IMR-90 (cell line): ENCODE measurements around the gene MEIS2. TPM values are rescaled to one million over a fixed set of nuclear protein-coding genes. Genes with fewer than 3 reads are reported as not detected.

Source experiments
- ATAC-seq: fragments of 200-7000 bp; cut with Tn5 transposase; 2 replicates; pipeline ENCODE4 v1.9.1; 2020; ENCODE audit warnings: low read depth, mild to moderate bottlenecking, moderate library complexity
- BruUV-seq: library from RNA; stranded (reverse); fragments of 400-500 nt; replicated peaks from 2 replicates; lab custom pipeline; 2021; lab: Mats Ljungman, UMichigan
- CTCF ChIA-PET: fragments of 300-600 bp; formaldehyde crosslinking; extraction: SDS; loops from one replicate; lab custom pipeline; 2021; ENCODE audit warnings: antibody characterized with exemption; lab: Yijun Ruan, JAX
- POLR2A ChIA-PET: fragments of 300-600 bp; sonication (Branson Sonifier 250); formaldehyde crosslinking; loops from one replicate; lab custom pipeline; 2022; ENCODE audit warnings: antibody characterized with exemption; ENCODE audit not compliant: unreplicated experiment; lab: Charles Lee
- DNase-seq: peaks from one replicate; pipeline ENCODE4 v3.0.0; 2013
- H2AFZ ChIP-seq: replicated peaks from 2 replicates; pipeline ENCODE3; 2013; ENCODE audit warnings: low read length, mild to moderate bottlenecking; ENCODE audit not compliant: poor library complexity
- H2AK5ac ChIP-seq: 2 replicates; pipeline ENCODE4 v1.6.1; 2013; ENCODE audit warnings: low read depth, low read length, inconsistent platforms
- H2AK9ac ChIP-seq: replicated peaks from 2 replicates; pipeline ENCODE3; 2013; ENCODE audit warnings: mild to moderate bottlenecking, low read depth, low read length, moderate library complexity; ENCODE audit not compliant: poor library complexity
- H2BK120ac ChIP-seq: 2 replicates; pipeline ENCODE4 v1.6.1; 2013; ENCODE audit warnings: low read depth, low read length, inconsistent platforms
- H2BK15ac ChIP-seq: 3 replicates; pipeline ENCODE4 v1.6.1; 2013; ENCODE audit warnings: low read depth, low read length, inconsistent platforms
- H2BK20ac ChIP-seq: 2 replicates; pipeline ENCODE4 v1.6.1; 2013; ENCODE audit warnings: low read depth, mild to moderate bottlenecking, inconsistent platforms, low read length, moderate library complexity
- H2BK5ac ChIP-seq: 2 replicates; pipeline ENCODE4 v1.6.1; 2013; ENCODE audit warnings: mild to moderate bottlenecking, low read depth, low read length, inconsistent platforms; ENCODE audit not compliant: poor library complexity, severe bottlenecking
- H3K14ac ChIP-seq: replicated peaks from 2 replicates; pipeline ENCODE4 v1.6.1; 2013; ENCODE audit warnings: low read depth, low read length, inconsistent platforms
- H3K18ac ChIP-seq: 2 replicates; pipeline ENCODE4 v1.6.1; 2013; ENCODE audit warnings: low read depth, low read length, control low read depth
- H3K23ac ChIP-seq: 2 replicates; pipeline ENCODE4 v1.6.1; 2013; ENCODE audit warnings: low read depth, low read length, inconsistent platforms
- H3K27ac ChIP-seq: 2 replicates; pipeline ENCODE4 v1.5.1; 2013; ENCODE audit warnings: mild to moderate bottlenecking, control low read depth, low read length; ENCODE audit not compliant: insufficient read depth
- H3K27me3 ChIP-seq: 2 replicates; pipeline ENCODE4 v1.6.1; 2013; ENCODE audit warnings: low read length; ENCODE audit not compliant: control insufficient read depth, insufficient read depth
- H3K36me3 ChIP-seq: 2 replicates; pipeline ENCODE4 v1.6.1; 2013; ENCODE audit warnings: low read length, mixed read lengths; ENCODE audit not compliant: control insufficient read depth, insufficient read depth
- H3K4ac ChIP-seq: 2 replicates; pipeline ENCODE4 v1.6.1; 2013; ENCODE audit warnings: low read depth, low read length, inconsistent platforms
- H3K4me1 ChIP-seq: 2 replicates; pipeline ENCODE4 v1.6.1; 2013; ENCODE audit warnings: low read length, mixed read lengths; ENCODE audit not compliant: control insufficient read depth, insufficient read depth
- H3K4me2 ChIP-seq: 2 replicates; pipeline ENCODE4 v1.6.1; 2013; ENCODE audit warnings: low read depth, mild to moderate bottlenecking, control low read depth, low read length, moderate library complexity
- H3K4me3 ChIP-seq: 2 replicates; pipeline ENCODE4 v1.5.1; 2013; ENCODE audit warnings: low read depth, mild to moderate bottlenecking, control low read depth, low read length, moderate library complexity; ENCODE audit not compliant: insufficient read depth
- H3K56ac ChIP-seq: 2 replicates; pipeline ENCODE4 v1.6.1; 2013; ENCODE audit warnings: low read length, inconsistent platforms; ENCODE audit not compliant: insufficient read depth; ENCODE audit errors: extremely low read depth
- H3K79me1 ChIP-seq, 2 experiments: 2 replicates each; pipeline ENCODE4 v1.6.1; 2013; ENCODE audit warnings: low read length in 2 of 2, inconsistent platforms in 1 of 2, low read depth in 1 of 2
- H3K9ac ChIP-seq: 2 replicates; pipeline ENCODE4 v1.6.1; 2013; ENCODE audit warnings: low read depth, low read length, control low read depth
- H3K9me1 ChIP-seq: 2 replicates; pipeline ENCODE4 v1.6.1; 2013; ENCODE audit warnings: low read length, inconsistent platforms; ENCODE audit not compliant: insufficient read depth
- H3K9me3 ChIP-seq: 2 replicates; pipeline ENCODE4 v1.6.1; 2013; ENCODE audit warnings: low read length; ENCODE audit not compliant: control insufficient read depth, insufficient read depth
- H4K20me1 ChIP-seq: 2 replicates; pipeline ENCODE4 v1.6.1; 2013; ENCODE audit warnings: low read length, inconsistent platforms; ENCODE audit not compliant: insufficient read depth
- H4K5ac ChIP-seq: 2 replicates; pipeline ENCODE4 v1.6.1; 2013; ENCODE audit warnings: mild to moderate bottlenecking, low read depth, low read length, control low read depth
- H4K8ac ChIP-seq, 2 experiments: 2 replicates each; pipeline ENCODE4 v1.6.1; 2013; ENCODE audit warnings: low read depth in 2 of 2, low read length in 2 of 2, control low read depth in 1 of 2, inconsistent platforms in 1 of 2
- H4K91ac ChIP-seq: 2 replicates; pipeline ENCODE4 v1.6.1; 2013; ENCODE audit warnings: low read depth, low read length, inconsistent platforms; ENCODE audit not compliant: insufficient read depth
- BHLHE40 ChIP-seq: fragments of 150-350 bp; IDR thresholded peaks from 2 replicates; pipeline ENCODE4 v1.6.1; 2016; ENCODE audit warnings: mild to moderate bottlenecking, low read depth, low read length
- CEBPB ChIP-seq: IDR thresholded peaks from 2 replicates; pipeline ENCODE4 v1.6.1; 2012; ENCODE audit warnings: low read depth, low read length, improper control_type of control experiment
- CHD1 ChIP-seq: IDR thresholded peaks from 2 replicates; pipeline ENCODE4 v1.6.1; 2012; ENCODE audit warnings: low read depth, low read length, improper control_type of control experiment
- CTCF ChIP-seq: conservative IDR thresholded peaks from 2 replicates; pipeline ENCODE4 v1.5.1; 2012; ENCODE audit warnings: mild to moderate bottlenecking, low read depth, low read length, improper control_type of control experiment
- ELK1 ChIP-seq: fragments of 150-350 bp; IDR thresholded peaks from 2 replicates; pipeline ENCODE4 v1.6.1; 2016; ENCODE audit warnings: low read depth, mild to moderate bottlenecking, low read length, moderate library complexity, borderline replicate concordance
- FOS ChIP-seq: fragments of 150-350 bp; IDR thresholded peaks from 2 replicates; pipeline ENCODE4 v1.6.1; 2016; ENCODE audit warnings: low read depth, low read length
- MAFK ChIP-seq: IDR thresholded peaks from 2 replicates; pipeline ENCODE4 v1.6.1; 2012; ENCODE audit warnings: low read depth, low read length, improper control_type of control experiment
- MAZ ChIP-seq: IDR thresholded peaks from 2 replicates; pipeline ENCODE4 v1.6.1; 2012; ENCODE audit warnings: low read depth, mild to moderate bottlenecking, low read length, improper control_type of control experiment, moderate library complexity, borderline replicate concordance
- MXI1 ChIP-seq: IDR thresholded peaks from 2 replicates; pipeline ENCODE4 v1.6.1; 2012; ENCODE audit warnings: low read depth, mild to moderate bottlenecking, low read length, moderate library complexity, borderline replicate concordance
- NFE2L2 ChIP-seq: fragments of 150-350 bp; IDR thresholded peaks from 2 replicates; pipeline ENCODE4 v1.6.1; 2016; ENCODE audit warnings: low read depth, mild to moderate bottlenecking, low read length
- POLR2A ChIP-seq: IDR thresholded peaks from 2 replicates; pipeline ENCODE4 v1.6.1; 2012; ENCODE audit warnings: mild to moderate bottlenecking, low read depth, low read length
- RAD21 ChIP-seq: IDR thresholded peaks from 2 replicates; pipeline ENCODE4 v1.6.1; 2012; ENCODE audit warnings: low read length, improper control_type of control experiment
- RFX5 ChIP-seq: IDR thresholded peaks from 2 replicates; pipeline ENCODE4 v1.8.0; 2012; ENCODE audit warnings: low read depth, mild to moderate bottlenecking, low read length, moderate library complexity
- SMC3 ChIP-seq: fragments of 150-350 bp; IDR thresholded peaks from 2 replicates; pipeline ENCODE4 v1.6.1; 2016; ENCODE audit warnings: low read depth, mild to moderate bottlenecking, antibody characterized with exemption, low read length, moderate library complexity
- USF2 ChIP-seq: fragments of 150-350 bp; IDR thresholded peaks from 2 replicates; pipeline ENCODE4 v1.6.1; 2017; ENCODE audit warnings: mild to moderate bottlenecking, antibody characterized with exemption, low read length, low read depth
- WGBS, 2 experiments: methylation state at CpG; one replicate each; pipeline versions ENCODE4 v1.1.5 to v1.1.7; 2013; ENCODE audit warnings: missing lambda C conversion rate in 2 of 2; ENCODE audit not compliant: insufficient read length in 1 of 2; ENCODE audit errors: extremely low coverage in 2 of 2; 5-methylcytosine and 5-hydroxymethylcytosine counted together
- dilution Hi-C: fragments of 300-500 bp; cut with HindIII; formaldehyde crosslinking; loops from one replicate; pipeline ENCODE4 v1.14.3; 2018; ENCODE audit warnings: low sequenced_read_pairs; ENCODE audit not compliant: unreplicated experiment
- in situ Hi-C: fragments of 300-500 bp; cut with MboI; formaldehyde crosslinking; loops from 3 replicates; pipeline ENCODE4 v1.14.3; 2019; ENCODE audit warnings: low sequenced_read_pairs, inconsistent platforms, mixed read lengths
- intact Hi-C: fragments of 100-400 bp; cut with micrococcal nuclease; formaldehyde crosslinking; loops from 2 replicates; pipeline ENCODE4 v1.10.0; 2022
- polyA plus RNA-seq, 3 experiments: library from polyadenylated mRNA; depleted of rRNA; stranded (reverse); fragments of >200 nt; gene quantifications; 2 replicates each; pipeline ENCODE4 v1.2.3, GENCODE V29; 2012; ENCODE audit warnings: low replicate concordance in 1 of 3
- total RNA-seq: library from RNA; depleted of rRNA; stranded (reverse); fragments of >200 nt; gene quantifications from 2 replicates; pipeline ENCODE4 v1.2.3, GENCODE V29; 2012

The MEIS2 gene
- total and polyA plus RNA-seq, 2 of the 4 experiments (the other 2 are of a cell fraction), result 70.1 to 71.3 TPM

GRCh38 chr15:36924034-36924433 is 176.3 kb downstream of the MEIS2 start:
- H3K79me1 ChIP-seq, result peaks cover 7 to 28% of the 10 kb centered on the region in 2 experiments; a peak in 2 of 4 replicates
- H2AFZ ChIP-seq, result no peak overlapping the region
- H2BK15ac ChIP-seq, result no peak overlapping the region
- H2BK20ac ChIP-seq, result no peak overlapping the region
- H3K9me1 ChIP-seq, result peaks cover 2% of the 10 kb centered on the region; the same call in 1 of the 2 replicates
- no peak overlapping the region for H3K4ac ChIP-seq
- dilution Hi-C loops (no loop called here), in situ Hi-C loops (no loop called here), intact Hi-C loops (no loop called here)
- ChIA-PET CTCF (no interaction called here), POLR2A (no interaction called here)
- no peaks in the 10 kb centered on the region for H3K27me3 ChIP-seq
- no peak overlapping the region for H2AK5ac ChIP-seq
- no CpG with 5 or more reads among the region's 4 CpGs for WGBS, 2 experiments
- no peak overlapping the region for H3K56ac ChIP-seq
- no peak for DNase-seq
- no peak overlapping the region for H2BK5ac ChIP-seq
- H4K8ac ChIP-seq, result no peak overlapping the region
- H2BK120ac ChIP-seq, result no peak overlapping the region
- H3K27ac ChIP-seq, result no peak overlapping the region
- no peaks in the 10 kb centered on the region for H3K4me1 ChIP-seq
- no peak overlapping the region for H3K23ac ChIP-seq
- ATAC-seq, result no peak
- H3K14ac ChIP-seq, result no peak overlapping the region
- no peaks in the 10 kb centered on the region for H3K9me3 ChIP-seq
- no peak overlapping the region for H4K5ac ChIP-seq
- no peak overlapping the region for H3K4me2 ChIP-seq
- no peak overlapping the region for H4K91ac ChIP-seq
- TF ChIP-seq MAZ (no peak), POLR2A (no peak), MAFK (no peak), FOS (no peak), RFX5 (no peak), CTCF (no peak), BHLHE40 (no peak), CEBPB (no peak), ELK1 (no peak), MXI1 (no peak), NFE2L2 (no peak), USF2 (no peak), CHD1 (no peak), SMC3 (no peak), RAD21 (no peak)
- no peak overlapping the region for H3K4me3 ChIP-seq
- no peak overlapping the region for H3K9ac ChIP-seq
- H3K36me3 ChIP-seq, result peaks cover 5% of the 10 kb centered on the region; the same call in 1 of the 2 replicates
- BruUV-seq, result no TSS peak
- no peaks in the 10 kb centered on the region; the same call in 1 of the 2 replicates for H4K20me1 ChIP-seq
- no peak overlapping the region for H2AK9ac ChIP-seq
- no peak overlapping the region for H3K18ac ChIP-seq
